Colon (tissue), 2 donors: ENCODE data around the gene NFATC4.
"Not testable (repeated sequence)": the region's sequence is repeated elsewhere in the genome, so short reads cannot be mapped to it uniquely, and the experiment has no call there.

ENCODE experiments used
- FAIRE-seq: peaks from 2 replicates; lab custom pipeline; 2012; peaks lifted over from hg19 to GRCh38; lab: Jason Lieb, UNC
- donor health status: control.
- donor health status: control.

The NFATC4 gene

DNA sequence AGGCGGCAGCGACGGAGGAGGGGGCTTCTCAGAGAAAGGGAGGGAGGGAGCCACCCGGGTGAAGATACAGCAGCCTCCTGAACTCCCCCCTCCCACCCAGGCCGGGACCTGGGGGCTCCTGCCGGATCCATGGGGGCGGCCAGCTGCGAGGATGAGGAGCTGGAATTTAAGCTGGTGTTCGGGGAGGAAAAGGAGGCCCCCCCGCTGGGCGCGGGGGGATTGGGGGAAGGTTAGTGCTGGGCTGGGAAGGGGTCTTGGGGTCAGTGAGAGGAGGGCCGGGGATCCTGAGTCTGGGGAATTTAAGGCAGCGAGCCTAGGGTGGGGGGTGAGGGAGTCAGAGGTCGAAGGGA lies 203 bp downstream of the NFATC4 start:
- no peak for FAIRE-seq

DNA sequence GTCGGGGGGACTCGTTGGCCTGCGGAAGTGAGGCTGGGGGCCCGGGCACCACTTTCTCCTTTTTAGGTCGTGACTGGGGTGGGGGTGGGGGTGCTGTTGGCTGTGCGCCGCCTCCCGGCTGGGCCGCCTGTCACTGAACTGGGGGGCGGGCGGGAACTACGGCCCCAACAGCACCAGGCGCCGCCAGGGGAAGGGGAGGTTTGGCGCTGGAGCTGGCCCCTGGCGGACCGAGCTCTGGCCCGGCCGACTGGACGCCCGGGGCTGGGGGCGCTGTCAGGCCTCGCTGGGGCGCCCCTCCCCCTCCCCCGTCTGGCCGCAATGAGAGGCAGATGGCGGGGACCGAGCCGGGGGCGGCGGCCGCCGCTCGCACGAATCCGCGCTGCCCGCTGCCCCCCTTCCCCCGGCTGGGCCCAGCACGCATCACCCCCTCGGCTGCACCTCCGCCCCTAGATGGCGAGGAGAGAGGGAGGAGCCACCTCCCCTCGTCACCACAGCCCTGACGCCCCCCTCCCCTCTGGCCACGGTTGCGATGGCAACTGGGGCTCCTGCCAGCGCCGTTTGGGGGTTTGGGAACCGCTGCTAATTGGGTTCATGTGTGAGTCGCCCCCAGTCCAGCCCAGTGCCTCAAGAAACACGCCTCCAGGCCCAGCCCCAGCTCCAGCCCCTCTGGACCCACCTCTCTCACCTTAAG lies 723 bp downstream of the NFATC4 start:
- no peak for FAIRE-seq

DNA sequence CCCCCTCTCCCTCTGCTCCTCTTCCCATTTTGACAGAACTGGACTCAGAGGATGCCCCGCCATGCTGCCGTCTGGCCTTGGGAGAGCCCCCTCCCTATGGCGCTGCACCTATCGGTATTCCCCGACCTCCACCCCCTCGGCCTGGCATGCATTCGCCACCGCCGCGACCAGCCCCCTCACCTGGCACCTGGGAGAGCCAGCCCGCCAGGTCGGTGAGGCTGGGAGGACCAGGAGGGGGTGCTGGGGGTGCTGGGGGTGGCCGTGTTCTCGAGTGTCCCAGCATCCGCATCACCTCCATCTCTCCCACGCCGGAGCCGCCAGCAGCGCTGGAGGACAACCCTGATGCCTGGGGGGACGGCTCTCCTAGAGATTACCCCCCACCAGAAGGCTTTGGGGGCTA lies 1.5 kb downstream of the NFATC4 start:
- no peak for FAIRE-seq

DNA sequence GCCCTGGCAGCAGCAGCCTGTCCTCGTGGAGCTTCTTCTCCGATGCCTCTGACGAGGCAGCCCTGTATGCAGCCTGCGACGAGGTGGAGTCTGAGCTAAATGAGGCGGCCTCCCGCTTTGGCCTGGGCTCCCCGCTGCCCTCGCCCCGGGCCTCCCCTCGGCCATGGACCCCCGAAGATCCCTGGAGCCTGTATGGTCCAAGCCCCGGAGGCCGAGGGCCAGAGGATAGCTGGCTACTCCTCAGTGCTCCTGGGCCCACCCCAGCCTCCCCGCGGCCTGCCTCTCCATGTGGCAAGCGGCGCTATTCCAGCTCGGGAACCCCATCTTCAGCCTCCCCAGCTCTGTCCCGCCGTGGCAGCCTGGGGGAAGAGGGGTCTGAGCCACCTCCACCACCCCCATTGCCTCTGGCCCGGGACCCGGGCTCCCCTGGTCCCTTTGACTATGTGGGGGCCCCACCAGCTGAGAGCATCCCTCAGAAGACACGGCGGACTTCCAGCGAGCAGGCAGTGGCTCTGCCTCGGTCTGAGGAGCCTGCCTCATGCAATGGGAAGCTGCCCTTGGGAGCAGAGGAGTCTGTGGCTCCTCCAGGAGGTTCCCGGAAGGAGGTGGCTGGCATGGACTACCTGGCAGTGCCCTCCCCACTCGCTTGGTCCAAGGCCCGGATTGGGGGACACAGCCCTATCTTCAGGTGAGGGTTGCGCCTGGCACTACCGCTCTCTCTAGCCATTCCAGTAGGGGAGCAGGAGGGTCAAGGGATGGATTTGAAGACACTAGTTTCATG lies 2.1 kb downstream of the NFATC4 start:
- FAIRE-seq = no peak

DNA sequence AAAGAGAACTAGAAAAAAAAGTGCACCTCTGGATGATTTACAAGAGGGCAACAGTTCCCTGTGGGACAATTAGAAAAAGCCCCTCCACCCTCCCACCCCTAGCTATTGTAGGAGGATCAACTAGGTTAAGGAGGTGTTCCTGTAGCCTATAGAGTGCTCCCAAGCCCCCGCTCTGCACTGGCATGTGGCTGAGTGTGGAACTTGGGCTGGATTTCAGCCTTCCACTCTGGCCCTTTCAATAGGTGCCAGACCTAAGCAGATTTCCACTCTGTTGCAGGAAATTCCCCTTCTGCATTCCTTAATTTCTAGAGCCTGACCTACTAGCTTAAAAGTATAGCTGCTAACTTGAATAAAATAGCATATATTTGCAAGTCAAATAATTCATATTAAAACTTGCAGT lies 2.8 kb downstream of the NFATC4 start:
- FAIRE-seq = no peak

DNA sequence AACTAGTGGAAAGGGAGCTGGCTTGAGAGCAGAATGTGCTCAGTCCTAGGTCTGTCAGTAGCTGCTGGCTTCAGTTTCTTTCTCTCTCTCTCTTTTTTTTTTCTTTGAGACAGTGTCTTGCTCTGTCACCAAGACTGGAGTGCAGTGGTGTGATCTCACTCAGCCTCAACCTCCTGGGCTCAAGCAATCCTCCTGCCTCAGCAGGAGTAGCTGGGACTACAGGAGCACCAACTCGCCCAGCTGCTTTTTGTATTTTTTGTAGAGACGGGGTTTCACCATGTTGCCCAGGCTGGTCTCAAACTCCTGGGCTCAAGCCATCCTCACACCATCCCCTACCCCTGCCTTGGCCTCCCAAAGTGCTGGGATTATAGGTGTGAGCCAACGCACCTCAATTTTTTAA lies 3.6 kb downstream of the NFATC4 start:
- FAIRE-seq = not testable (repeated sequence)

DNA sequence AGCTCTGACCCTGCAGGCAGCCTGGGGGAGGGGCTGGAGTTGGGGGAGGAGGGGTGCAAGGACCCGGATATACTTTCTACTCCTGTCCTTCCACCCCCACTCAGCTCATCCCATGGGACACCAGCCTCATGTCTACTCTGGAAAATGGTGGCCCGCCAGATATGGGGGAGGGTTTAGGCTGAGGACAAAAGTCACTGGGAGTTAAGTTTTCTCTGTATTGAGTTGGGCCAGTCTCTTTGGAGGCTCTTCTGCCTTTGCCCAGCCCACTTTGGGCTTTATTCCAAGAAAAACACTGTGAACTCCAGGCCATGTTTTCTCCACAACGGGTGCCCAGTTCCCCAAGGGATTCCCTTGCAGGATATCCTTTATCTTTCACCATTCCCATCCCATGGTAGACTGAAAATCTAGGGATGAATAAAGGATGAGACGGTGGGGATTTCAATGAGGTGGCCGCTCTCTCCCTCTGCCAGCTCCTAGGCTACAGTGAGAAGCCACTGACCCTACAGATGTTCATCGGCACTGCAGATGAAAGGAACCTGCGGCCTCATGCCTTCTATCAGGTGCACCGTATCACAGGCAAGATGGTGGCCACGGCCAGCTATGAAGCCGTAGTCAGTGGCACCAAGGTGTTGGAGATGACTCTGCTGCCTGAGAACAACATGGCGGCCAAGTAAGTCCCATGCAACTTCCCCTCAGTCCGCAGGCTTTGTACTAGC lies 4.9 kb downstream of the NFATC4 start:
- FAIRE-seq = no peak

DNA sequence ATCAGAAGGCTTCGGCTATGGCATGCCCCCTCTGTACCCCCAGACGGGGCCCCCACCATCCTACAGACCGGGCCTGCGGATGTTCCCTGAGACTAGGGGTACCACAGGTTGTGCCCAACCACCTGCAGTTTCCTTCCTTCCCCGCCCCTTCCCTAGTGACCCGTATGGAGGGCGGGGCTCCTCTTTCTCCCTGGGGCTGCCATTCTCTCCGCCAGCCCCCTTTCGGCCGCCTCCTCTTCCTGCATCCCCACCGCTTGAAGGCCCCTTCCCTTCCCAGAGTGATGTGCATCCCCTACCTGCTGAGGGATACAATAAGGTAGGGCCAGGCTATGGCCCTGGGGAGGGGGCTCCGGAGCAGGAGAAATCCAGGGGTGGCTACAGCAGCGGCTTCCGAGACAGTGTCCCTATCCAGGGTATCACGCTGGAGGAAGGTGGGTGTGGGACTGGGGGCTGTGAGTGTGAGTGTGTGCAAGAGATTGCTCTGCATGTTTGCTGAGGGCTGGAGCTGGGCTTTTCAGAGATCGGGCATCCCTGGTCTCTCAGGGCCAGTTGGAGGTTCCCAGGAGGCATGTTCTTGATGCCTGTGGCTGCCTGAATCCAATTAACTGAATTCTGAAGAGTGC lies 8.6 kb downstream of the NFATC4 start:
- no peak for FAIRE-seq

DNA sequence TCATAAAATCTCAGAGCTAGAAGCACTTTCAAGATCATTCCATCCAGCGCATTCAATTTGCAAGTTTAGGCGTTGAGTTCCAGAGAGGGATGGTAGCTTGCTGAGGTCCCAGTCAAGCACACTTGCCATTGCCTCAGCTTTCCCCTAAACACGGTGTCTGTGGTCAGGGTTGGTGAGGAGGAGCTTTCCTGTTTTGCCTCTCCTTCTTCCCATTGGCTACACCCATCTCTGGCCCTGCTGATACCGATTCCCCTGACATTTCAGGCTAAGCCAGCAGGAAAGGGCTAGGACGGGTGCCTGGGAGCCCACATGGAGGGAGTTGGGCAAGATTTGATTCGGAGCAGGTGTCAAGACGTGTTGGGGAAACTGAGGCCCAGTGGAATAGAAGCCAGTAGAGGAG lies 9.1 kb downstream of the NFATC4 start:
- FAIRE-seq = no peak

DNA sequence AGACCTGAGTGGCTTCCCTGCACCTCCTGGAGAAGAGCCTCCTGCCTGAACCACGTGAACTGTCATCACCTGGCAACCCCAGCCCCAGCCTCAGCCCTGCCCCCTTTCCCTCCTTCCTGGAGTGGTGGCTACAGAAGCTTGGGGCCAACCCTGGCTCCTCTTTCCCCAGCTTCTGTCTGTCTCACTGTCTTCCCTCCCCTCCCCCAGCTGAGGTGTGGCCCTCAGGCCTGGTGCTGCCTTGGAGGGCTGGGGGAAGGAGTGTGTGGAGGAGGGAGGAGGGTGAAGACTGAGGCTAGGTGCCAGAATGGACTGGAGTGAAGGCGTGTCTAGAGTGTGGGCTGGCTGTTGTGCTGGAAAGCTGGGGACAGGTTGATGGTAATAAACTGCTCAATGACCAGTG lies 9.7 kb downstream of the NFATC4 start:
- no peak for FAIRE-seq

DNA sequence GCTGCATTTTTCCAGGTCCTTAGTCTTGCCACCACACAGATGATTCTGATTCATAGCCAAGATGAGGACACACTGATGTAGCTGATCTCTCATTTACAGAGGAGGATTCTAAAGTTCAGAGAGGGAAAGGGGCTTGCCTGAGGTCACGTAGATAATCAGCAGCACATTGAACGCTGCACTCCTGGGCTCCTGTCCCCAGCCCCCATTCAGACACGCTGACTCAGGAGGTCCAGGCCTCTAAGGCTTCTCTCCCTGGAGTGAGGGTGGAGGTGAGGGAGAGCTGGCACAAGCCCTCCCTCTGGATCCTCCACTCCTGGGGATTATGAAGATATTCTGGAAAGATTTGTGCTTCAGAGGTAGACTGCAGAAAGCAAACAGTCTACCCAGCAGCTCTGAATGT lies 10.3 kb downstream of the NFATC4 start:
- no peak for FAIRE-seq

DNA sequence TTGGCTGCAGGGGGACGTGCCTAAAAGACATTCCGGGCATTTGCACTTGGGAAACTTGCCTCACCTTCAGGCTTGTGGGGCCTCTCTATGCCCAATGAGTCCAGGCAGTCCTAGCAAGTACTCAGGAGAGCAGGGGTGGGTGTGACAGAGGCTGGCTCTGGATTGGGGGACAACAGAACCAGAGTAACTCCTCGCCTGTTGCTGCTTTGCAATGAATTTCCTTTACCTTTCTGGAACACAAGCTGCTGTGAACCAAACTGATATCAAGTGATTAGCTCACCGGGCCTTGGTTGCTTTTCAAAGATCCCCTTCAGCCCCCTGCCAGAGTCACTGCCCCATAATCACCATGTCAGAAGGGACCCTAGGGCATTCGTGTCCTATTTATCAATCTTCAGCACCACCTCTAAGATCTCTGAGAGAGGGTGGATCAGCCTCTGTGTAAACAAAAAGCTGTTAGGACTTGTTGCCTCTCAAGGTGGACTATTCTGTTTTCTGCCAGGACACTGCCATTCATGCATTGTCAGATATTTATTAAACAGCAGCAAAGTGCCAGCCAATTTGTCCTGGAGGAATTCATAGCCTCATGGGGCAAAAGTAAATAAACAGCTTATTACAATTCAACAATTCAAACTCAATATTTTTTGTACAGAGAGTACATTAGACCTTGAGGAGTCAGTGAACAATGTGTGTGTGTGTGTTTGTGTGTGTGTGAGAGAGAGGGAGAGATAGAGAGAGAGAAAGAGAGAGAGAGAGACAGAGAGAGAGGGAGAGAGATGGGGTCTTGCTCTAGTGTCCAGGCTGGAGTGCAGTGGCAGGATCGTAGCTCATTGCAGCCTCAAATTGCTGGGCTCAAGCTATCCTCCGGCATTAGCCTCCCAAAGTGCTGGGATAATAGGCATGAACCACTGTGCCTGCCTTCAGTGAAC lies 11.3 kb downstream of the NFATC4 start:
- FAIRE-seq = no peak

DNA sequence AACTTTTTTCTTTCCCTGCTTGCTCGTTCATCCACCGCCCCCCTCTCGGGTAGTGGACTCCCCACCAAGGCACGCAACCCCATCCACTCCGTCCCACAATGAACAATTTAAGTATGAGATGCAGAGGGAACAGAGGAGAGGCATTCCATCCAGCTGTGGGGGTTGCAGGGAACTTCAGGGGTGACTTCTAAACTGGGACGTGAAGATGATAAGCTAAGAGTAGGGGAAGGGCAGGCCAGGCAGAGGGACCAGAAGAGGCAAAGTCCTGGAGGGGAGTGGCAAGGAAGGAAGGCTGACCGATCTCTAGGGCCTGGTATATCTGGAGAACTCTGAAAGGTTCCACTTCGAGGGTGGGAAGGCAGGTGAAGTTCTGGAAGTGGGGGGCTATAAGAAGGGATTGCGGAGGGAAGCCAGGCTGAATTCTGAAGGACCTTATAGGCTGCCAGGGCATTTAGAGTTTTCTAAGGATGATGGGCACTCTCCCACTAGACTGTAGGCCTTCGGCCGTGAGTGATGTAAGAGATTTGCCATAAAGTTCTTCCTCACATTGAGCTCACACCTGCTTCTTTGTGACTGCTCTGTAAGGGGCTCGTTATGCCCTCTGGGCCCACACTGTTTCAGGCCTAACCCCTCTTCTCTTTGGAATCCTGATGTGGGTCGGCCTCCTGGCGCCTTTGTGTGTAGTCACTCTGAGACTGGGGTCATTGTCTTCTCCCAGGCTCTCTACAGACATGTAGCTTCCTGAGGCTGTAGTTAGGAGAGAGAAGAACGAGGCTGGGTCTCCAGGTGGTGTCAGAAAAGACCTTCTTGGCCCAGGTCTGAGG lies 12.1 kb downstream of the NFATC4 start:
- no peak for FAIRE-seq

DNA sequence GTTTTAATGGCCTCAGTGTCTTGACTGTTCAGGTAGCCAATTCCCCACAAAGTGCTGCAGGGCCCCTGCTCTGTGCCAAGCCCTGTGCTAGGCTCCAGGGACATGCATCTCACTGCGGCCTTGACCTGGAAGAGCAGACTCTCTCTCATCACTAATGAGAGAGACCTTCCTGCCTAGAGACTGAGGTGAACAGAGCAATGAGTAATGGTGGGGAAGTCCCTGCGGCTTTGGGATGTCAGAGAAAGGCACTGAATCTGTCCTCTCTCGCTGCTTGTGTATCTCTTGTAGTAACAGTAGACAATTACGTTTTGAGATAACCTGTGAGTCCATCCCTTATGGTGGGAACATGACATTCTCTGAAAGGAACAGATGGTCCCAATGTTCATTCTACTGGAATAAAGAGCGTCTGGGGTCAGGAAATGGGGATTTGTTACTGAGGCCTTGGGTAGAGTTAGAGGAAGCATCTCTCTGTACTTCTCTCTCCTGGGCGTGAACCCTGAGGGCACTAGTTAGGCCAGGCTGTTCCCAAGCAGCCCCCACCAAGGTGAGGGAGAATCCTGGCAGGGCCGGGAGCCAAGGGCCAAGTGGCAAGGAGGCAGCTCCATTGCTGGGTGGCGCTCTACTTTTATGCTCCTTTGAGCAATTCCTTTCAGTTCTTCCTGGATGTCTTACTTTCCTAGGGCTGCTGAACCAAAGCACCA lies 13.5 kb downstream of the NFATC4 start:
- no peak for FAIRE-seq

DNA sequence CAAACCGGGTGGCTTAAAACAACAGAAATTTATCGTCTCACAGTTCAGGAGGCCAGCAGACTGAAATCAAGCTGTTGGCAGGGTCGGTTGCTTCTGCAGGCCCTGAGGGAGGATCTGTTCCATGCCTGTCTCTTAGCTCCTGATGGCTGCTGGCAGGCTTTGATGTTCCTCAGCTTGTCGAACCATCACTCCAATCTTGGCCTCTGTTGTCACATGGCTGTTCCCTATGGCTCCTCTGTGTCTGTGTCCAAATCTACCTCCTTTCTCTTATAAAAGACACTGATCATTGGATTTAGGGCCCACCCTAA lies 14.0 kb downstream of the NFATC4 start:
- no peak for FAIRE-seq

DNA sequence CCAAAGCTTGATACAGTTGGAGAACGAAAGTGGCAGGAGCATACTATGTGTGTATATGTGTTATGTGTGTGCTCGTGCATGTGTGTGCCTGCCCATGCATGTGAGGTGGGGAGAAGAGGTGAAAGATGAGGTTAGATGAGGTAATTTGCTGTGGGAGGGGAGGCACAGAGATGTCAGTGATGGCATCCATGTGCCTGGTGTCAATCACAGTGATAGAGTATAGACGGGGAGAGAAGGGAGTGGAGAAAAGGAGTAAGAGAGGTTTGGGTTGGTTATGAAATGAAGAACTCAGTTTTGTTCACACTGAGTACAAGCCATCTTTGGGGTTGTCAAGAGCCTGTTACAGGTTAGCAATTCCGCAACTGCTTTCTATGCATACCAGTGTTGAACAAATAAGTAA lies 16.2 kb downstream of the NFATC4 start:
- FAIRE-seq = no peak

DNA sequence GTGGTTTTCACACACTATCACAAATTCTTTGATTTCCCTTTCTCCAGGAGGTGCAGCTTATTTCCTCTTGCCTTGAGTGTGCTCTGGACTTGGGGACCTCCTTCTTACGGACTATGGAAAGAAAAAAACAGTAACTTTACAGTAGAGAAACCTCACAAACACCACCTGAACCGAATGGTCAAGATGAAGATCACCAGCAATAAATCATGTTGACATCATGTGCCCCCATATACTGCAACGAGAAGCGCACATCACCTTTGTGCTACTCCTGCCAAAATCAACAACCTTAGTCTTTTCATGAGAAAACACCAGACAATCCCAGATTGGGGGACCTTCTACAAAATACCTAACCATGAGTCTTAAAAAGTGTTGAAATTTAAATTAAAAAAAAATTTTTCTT lies 17.5 kb downstream of the NFATC4 start:
- no peak for FAIRE-seq

DNA sequence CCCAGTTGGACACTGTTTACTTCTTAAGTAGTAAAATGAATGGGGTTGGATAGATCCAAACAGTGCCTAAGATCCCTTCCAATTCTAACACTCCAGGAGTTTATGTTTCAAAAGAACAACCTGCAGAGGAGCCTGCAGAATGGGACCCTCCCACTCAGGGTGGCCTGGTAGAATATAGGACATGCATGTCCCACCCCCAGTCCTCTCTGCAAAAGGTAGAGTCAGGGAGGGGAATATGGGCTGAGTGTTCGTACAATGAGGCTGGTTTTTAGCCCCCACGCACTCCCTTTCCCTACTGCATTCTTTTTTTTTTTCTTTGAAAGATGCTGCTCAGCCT lies 19.0 kb downstream of the NFATC4 start:
- FAIRE-seq = no peak

DNA sequence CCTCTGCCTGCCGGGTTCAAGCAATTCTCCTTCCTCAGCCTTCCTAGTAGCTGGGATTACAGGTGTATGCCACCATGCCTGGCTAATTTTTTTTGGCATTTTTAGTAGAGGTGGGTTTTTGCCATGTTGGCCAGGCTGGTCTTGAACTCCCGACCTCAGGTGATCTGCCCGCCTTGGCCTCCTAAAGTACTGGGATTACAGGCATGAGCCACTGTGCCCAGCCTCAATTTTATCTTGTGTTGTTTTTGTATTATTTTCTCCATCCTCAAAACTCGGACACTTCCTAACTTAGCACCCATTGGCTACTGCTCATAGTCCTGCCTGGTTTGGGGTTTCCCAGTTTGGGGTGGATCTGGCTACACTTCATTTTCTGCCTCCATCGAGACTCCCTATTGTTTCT lies 19.6 kb downstream of the NFATC4 start:
- FAIRE-seq = not testable (repeated sequence)

DNA sequence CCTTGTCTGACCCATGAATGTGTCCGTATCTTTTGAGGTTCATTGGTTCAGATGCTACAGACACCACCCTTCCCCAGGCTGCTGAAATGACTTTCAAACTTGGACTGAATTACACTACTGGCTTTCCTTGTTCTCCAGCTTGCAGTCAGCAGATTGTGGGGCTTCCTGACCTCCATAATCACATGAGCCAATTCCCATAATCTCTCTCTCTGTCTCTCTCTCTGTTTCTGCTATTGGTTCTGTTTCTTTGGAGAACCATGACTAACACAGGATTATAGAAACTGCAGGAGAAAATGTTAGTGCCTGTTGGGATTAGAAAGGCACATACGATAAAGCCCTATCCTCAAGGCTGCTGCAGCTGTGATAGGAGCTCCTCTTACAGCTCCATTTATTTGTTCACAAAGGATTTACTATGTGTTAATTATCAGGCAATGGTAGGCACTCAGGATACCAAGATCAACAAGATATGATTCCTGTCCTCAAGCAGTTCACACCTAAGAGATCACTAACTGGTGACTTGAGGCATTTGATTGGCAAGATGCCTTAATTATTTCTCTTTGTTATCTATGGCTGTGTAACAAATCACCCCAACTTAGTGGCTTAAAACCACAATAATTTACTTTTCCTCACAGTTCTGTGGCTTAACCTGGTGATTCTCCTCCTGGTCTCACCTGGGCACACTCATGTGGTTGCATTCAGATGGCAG lies 20.6 kb downstream of the NFATC4 start:
- FAIRE-seq = no peak
